LHCN-M2 (cell line): Measurements from ENCODE around the gene EFCAB13. TPM values are rescaled to one million over a fixed set of nuclear protein-coding genes. Genes with fewer than 3 reads are reported as not detected.

Experiments
- DNase-seq: peaks from one replicate; pipeline ENCODE4 v3.0.0-alpha.2; 2012; ENCODE audit warnings: low read depth
- polyA plus RNA-seq: library from polyadenylated mRNA; unstranded; fragments of >200 nt; gene quantifications from one replicate; pipeline ENCODE4 v1.2.1, GENCODE V29; 2012; ENCODE audit warnings: missing spikeins
- total RNA-seq: library from RNA; depleted of rRNA; stranded (reverse); fragments of >200 nt; gene quantifications from 2 replicates; pipeline ENCODE4 v1.2.3, GENCODE V29; 2014; rRNA removed

EFCAB13 gene
- total RNA-seq, result 2.9 and 4.3 TPM in 2 replicates
- polyA plus RNA-seq, result 0.94 TPM

- DNase-seq, result peak; percentile 91
These were observed at the start of gene EFCAB13 for GRCh38 chr17:47323382-47324223. EFCAB13 (plus strand) TSS chr17:47323955; CDS start chr17:47328354, 4,399 bp downstream.

- DNase-seq, result no peak
These were observed 49.3 kb upstream of the EFCAB13 start for GRCh38 chr17:47274319-47275069.

- DNase-seq, result no peak
These were observed 48.3 kb upstream of the EFCAB13 start for GRCh38 chr17:47275245-47275984.

- no peak for DNase-seq
These were observed 47.3 kb upstream of the EFCAB13 start for GRCh38 chr17:47276444-47276843.

GRCh38 chr17:47276868-47277267 lies 46.9 kb upstream of the EFCAB13 start:
- DNase-seq, result peak; percentile 83

GRCh38 chr17:47277921-47278320 lies 45.8 kb upstream of the EFCAB13 start:
- DNase-seq, result no peak

GRCh38 chr17:47278561-47278960 lies 45.2 kb upstream of the EFCAB13 start:
- no peak for DNase-seq

GRCh38 chr17:47279062-47279801 lies 44.5 kb upstream of the EFCAB13 start:
- peak; percentile 93 for DNase-seq

GRCh38 chr17:47280072-47280811 lies 43.5 kb upstream of the EFCAB13 start:
- peak; percentile 64 for DNase-seq

GRCh38 chr17:47281216-47281615 lies 42.5 kb upstream of the EFCAB13 start:
- no peak for DNase-seq

- no peak for DNase-seq
These were observed 38.8 kb upstream of the EFCAB13 start for GRCh38 chr17:47285003-47285402.

- DNase-seq, result peak; percentile 80
These were observed 37.4 kb upstream of the EFCAB13 start for GRCh38 chr17:47286198-47286914.

- no peak for DNase-seq
These were observed 36.7 kb upstream of the EFCAB13 start for GRCh38 chr17:47287068-47287467.

GRCh38 chr17:47287639-47288038 lies 36.1 kb upstream of the EFCAB13 start:
- DNase-seq, result no peak

GRCh38 chr17:47288531-47289116 lies 35.1 kb upstream of the EFCAB13 start:
- no peak for DNase-seq

GRCh38 chr17:47289302-47289701 lies 34.5 kb upstream of the EFCAB13 start:
- DNase-seq, result no peak

- DNase-seq, result no peak
These were observed 32.9 kb upstream of the EFCAB13 start for GRCh38 chr17:47290870-47291241.

- no peak for DNase-seq
These were observed 32.4 kb upstream of the EFCAB13 start for GRCh38 chr17:47291242-47291873.

- DNase-seq, result no peak
These were observed 31.5 kb upstream of the EFCAB13 start for GRCh38 chr17:47292206-47292605.
